GM21447 (cell line): Measurements from ENCODE around the gene ERMARD.
A peak's percentile ranks its signal among the peaks of the same experiment; 100 is the strongest.

Experiments
- ATAC-seq: cut with Tn5 transposase; IDR thresholded peaks from one replicate; pipeline ENCODE4 v1.9.1; 2021; ENCODE audit not compliant: unreplicated experiment

Gene ERMARD

DNA sequence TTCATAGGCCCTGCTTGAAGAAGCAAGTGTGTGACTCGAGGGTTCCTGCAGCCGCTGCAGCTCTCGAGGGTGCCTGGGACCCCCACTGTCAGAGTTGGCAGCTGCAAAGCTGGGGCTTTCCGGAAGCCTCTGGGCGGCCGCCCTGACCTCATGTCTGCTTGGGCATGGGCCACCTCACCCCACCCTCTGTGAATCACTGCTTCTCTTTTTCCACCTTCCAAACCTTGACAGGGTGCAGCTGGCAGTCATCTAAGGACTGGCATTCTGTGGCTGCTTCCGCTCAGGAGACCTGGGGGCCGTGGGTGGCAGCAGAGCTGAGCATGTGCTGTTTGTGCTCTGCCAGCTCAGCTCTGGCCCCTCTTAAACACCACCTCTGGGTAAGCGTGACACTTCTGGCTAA lies 32.0 kb downstream of the ERMARD start:
- ATAC-seq, result no peak

DNA sequence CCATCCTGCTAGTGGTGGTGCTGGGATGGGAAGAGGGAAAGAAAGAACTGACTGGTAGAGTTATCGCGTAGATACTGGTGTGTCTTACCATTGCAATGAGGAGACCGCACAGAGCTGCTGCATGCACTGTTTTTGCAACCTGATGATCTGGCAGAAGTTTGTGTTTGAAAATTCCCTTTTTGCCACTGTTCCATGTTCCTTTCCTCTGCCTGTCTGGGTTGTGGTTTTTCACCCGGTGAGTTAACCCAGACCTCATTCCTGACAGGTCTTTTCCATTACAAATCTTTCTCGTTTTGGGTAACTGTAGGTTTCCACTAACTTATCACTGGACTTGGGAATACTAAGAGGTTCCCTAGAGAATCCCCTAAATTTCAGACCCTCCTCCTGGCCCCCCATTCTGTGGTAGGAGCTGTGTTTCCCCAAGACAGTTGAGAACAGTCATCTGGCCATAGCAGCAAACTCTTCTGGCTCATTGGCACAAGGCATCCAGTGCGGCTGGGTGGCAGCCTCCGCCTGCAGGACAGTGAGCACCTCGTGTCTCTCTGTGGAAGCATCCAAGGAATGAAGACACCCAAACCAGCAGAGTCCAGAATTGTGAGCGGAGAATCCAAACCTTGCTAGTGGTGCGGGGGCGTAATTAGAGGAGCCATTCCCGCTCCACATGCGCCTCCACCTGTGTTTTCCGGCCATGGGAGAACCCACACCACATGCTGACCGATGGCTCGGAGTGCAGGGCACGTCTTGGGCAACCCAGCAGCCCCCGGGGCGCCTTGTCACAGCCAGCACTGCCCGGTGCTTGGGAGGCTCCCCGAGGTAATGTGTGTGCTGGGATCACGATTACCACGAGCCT lies 32.8 kb downstream of the ERMARD start:
- ATAC-seq, result no peak

DNA sequence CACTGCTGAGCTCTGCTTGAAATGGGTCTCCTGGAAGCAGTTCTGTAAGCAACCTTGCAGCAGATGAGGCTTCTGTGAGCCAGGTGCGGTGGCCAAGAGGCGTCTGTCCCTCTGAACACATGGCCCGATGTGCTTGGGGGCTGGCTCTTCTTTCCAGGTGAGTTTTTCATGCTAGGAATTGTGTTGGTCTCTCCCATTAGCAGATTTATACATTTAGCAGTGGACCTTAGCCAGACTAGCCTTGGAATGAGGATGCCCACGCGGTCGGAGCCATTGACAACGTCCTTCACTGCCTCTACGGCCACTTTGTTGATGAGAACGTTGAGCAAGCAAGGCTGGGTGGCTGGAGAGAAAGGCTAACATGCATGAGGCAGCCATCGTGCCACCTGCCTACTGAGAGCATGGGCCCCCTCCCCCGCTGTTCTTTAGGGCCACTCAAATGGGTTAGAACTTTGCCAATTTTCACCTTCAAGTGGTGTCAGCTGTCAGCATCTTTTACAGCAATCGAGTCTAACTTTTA lies 33.5 kb downstream of the ERMARD start:
- no peak for ATAC-seq

DNA sequence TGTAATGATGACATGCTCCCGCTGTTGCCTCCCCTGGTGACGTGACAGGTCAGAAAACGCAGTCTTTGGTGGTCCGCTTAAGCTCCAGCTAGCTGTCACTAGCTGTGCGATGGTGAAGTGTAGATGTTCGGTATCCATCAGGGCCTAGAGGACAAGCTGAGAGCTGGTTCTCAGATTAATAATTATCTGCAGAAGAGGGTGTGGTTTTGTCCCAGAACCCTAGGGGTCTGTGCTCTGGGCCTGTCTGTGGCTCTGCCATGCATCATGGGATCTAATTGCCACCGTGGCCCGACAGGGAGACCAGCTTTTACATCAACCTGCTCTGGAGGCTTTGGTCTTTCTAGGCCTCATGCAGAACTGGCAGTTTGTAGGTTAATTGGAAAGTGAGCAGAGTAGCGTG lies 34.1 kb downstream of the ERMARD start:
- ATAC-seq, result no peak

DNA sequence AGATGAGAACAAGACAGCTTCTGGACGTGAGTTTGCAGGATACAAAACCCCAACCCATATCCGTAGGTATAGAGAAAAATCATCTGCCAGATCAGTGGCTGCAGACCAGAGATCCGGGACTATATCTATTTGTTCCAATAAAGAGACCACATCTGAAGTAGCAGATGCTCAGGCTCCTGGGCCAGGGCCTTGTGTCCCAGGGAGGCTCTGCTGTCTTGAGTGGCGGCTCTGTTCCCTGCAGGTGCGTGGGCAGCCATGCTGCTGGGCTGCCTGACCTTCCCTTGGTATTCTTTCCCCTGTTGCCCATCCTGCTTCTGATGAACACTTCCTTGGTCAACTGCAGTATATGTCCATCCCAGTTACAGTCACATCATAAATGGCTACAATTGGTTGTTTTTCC lies 34.9 kb downstream of the ERMARD start:
- no peak for ATAC-seq

DNA sequence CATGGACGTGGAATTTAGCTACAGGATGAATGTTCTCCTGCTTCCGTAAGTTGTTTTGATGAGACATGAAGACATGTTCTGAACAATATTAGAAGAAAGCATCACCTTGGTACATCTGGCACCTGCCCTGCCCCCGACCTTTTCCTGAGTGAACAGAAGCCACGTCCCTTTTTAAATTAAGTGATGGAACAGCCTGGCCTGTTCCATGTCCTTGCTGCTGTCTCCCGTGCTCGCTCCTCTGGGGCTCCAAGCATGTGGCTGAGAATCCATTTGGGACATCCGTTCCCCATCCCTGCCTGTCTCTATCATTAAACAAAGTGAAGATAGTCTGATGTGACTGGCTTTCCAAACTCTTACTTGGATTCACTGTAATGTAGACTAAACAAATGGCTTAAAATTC lies 36.4 kb downstream of the ERMARD start:
- no peak for ATAC-seq

DNA sequence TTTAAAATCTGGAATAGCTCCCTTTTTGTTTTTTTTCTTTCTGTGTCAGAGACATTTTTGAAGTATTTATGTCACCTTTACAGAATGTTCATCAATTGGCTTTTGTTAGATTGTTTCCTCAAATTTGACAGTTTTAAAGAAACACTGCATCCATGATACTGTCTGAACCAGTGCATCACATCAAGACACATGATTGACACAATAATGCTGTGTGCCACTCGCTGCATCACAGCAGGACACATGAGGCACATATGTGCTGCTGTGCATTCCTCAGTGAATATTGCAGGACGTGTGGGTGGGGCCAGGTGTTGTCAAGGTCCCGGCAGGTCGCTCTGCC lies 37.4 kb downstream of the ERMARD start:
- no peak for ATAC-seq

DNA sequence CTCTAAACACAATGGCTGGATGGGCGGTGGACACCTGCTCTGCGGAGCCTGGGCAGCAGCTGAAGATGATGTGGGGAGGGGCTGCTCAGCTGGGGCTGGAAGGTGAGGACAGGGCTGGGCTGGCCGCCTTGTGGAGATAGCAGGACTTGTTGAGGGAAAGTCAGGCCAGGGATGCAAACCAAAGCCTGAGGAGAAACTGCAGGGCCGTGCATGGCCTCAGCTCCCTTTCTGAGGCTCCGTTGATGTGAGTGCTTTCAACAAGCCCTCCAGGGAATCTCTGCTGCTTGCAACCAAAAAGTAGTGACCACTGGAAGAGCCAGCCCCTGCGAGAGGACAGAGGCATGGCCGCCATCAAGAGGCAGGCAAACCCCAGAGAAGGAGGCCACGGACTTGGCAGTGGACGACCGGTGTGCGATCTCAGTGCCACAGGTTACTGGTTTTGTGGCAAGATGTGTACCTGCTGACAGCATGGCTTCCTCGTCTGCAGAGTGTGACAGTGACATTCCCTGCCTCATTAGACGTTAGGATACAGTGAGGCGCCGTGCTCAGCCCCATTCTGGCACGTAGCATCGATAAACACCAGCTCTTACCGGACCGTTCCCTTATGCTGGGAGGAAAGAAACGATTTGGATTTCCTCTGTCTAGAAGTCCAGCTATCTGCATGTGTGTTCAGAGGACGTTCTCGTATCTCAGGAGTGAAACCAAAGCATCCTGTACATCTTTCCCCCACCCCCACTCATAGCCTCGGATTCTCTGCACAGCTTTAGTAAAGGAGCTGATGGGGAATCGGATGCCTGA lies 37.9 kb downstream of the ERMARD start:
- ATAC-seq, result no peak

DNA sequence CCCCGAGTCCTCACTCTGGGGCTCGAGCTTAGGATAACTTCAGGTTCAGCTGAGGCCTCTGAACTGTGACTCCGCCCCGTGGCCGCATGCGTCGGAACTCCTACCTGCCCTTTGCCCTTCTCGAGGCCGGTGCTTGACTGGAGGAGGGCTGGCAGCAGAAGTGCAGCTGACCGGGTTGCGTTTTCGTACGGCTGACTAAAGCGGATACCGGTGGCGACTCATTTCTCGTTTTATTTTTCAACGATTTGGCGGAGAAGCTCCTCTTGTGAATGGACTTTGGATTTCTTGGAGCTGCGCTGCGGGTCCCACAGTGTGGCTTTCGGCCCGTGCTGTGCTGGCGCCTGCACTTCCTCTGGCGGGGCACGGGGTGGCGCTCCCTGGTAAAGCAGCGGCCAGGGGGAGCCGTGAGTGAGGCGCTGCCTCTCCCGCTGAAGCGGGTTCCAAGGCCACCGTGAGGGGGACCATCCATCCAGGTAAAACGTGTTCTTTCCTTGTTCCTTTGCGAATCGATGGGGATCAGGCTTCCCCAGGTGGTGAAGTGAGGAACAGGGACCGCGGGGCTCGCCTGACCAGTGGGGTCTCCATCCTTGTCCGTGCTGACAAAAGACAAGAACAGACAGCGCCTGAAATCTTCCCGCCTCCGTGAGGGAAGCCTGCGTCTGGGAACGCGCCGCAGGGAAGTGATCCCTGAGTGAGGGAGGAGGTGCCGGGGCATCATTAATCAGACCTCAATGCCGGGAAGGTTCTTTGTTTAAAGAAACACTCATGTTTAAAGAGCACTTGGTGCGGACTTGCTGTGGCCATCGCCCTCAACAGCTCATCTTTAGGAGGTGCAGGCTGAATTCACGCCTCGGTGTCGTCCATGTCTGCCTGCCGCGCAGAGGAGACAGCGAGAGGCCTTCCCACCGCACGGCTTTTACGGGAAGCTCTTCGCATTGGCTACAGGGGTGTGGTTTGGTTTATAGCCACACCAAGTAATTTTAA lies 38.8 kb downstream of the ERMARD start:
- peak; percentile 93 for ATAC-seq

DNA sequence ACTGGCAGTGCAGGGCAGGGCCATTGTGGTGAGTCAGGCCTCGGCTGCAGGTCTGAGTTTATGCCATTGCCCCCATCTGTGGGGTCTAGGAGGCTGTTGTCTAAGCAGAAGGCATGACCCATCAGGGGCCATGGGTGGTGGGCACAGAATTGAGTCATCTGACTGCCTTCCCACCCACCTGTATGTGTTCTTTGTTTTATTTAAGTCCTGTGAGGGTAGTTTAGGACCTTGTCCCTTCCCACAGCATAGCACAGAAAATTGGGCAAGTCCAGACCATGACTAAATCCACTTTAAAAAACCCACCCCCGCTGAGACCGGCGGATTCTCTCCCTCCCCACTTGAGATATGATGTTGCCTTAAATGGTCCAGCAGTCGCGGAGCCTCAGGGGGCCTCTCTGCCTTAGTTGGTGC lies 40.3 kb downstream of the ERMARD start:
- ATAC-seq, result no peak

DNA sequence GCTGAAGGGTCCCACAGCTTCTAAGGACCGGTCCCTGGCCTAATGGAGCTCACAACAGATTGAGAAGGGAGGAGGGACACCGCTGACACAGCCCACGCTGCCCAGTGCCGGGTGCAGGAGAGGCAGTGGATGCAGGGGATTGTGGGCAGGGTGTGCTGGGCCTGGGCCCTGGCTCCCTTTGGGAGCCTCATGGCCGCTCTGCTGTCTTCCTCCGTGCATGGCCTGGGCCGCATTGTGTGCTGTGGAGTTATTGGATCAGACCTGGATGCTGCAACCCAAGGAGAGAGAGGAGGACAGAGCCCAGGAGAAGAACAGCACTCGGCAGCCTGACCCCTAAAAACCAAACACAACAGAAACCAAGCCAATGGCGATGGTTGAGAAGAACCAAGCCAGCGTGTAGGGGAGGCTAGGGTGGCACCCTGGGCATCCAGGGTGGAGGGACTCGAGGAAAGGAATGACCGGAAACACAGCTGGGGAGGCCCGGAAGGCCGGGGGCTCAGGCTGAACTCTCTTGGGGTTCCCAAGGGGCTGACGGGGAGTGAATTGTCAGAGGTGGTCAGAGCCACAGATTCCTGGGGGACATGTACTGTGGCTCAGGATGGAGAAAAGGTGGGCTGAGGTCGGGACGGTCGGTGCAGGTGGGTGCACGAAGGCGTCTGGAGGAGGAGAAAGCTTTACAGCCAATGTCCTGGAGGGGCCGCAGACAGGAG lies 41.0 kb downstream of the ERMARD start:
- ATAC-seq, result no peak

DNA sequence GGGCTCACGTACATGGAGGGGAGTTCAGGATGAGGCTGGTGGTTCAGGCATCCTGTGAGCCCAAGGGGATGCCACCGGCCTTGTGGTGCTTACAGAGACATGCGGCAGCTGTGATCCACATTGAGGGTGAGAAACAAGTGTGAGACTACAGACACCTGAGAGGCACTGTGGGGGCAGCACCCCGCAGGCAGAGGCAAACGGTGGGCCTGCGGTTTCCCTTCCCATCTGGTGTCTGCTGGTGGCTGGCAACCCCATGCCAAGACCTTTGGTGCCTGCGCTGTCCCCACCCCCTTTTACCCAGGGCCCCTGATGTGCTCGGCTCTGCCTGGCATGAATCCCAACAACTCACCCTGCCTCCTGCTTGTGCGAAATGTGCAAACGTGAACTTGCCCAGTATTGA lies 42.0 kb downstream of the ERMARD start:
- ATAC-seq, result no peak

DNA sequence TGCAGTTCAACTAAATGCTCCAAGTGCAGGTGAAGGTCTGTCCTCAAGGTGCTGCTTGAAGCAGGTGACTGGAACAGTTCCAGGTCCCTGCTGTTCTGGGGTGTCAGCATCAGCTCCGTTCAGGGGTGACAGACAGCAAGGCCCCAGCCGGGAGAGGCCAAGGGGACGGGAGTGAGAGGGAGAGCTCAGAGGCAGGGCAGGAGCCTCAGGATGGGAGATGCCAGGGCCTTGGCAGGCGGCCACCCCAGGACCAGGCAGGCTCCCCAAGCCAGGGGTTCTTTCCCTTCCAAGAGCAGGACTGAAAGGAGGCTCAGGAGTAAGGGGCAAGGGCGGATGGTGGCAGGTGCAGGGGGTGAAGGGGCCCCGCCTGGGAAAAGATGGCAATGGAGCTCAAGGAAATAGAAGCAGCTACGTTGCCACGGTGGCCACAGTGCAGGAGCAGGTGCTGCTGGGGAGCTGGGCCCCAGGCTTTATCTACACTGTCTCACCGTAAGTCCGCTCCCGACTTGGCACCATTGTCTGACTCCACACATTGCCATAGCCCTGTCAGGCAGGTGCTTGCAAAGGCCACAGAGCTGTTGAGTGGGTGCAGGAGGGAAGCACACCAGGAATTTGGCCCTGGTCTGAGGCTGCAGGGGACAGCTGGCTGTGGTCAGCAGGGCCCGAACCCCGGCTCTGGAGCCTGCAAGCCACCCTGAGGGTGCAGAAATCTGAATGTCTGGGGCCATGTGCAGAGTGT lies 43.1 kb downstream of the ERMARD start:
- no peak for ATAC-seq

DNA sequence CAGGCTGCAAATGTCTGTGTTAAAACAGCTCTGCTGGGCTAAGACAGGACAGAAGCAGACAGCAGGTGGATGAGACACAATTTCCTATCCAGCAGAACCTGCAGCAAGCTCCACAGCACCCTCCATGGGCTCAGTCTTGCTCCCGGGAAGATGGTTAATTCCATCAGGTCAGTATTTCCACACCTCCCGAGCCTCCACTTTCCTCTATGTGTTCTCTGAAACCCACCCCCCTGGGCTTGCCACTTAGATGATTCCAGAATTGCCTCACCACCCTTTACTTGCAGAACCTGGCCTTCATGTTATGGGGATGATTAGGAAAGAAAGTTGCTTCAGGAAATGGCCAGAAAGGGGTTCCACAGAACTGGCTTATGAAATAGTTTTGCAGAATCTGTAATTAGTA lies 43.8 kb downstream of the ERMARD start:
- no peak for ATAC-seq

DNA sequence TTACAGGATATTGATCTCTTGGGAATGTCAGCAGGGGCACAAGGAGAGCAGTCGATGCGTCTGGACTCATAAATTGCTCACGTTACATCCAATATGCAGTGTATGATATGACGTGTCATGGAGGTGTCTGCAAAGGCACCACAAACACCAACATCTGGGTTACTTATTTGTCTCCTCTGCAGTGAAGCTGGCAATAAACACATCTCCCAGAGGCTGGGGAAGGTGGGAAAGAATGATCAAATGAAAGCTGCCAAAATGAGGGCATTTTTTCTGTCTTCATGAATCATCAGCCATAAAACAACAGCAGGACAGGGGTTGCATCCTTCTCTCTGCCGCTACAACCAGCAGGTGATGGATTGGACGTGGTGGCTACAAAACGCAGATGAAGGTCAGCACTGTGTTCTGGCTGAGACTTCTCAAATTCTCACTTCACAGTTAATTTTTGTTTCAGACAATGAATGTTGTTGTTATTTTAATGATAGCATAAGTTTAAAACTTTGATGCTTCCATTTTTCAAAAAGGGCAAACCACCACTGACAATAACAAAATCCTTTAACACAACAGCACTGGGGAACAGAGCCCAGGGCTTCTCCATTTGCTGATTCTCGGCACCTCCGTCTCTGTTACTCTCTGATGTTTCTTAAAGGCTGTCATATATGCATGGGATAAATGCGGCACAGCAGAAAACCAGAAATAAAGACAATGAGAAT lies 47.5 kb downstream of the ERMARD start:
- no peak for ATAC-seq

DNA sequence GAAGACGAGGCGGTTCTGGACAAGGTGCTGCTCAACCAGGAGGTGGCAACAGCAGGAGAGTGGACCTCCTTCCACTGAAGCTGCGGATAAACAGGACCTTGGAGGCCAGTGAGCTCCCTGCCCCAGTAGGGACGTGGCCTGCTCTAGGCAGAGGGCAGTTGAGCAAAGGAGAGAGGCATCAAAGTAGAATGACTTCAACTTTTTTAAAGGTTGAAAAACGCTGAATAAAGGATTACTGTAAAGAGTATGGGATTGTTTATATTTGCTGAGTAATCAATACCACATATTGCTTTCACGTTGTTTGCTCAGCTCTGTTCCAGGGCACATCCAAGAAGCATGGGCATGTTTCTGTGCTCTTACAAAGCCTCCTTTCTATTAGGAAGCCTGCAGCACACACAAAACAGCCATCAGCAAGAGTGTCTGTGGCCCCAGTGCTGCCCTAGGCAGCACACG lies 48.1 kb downstream of the ERMARD start:
- ATAC-seq, result no peak

DNA sequence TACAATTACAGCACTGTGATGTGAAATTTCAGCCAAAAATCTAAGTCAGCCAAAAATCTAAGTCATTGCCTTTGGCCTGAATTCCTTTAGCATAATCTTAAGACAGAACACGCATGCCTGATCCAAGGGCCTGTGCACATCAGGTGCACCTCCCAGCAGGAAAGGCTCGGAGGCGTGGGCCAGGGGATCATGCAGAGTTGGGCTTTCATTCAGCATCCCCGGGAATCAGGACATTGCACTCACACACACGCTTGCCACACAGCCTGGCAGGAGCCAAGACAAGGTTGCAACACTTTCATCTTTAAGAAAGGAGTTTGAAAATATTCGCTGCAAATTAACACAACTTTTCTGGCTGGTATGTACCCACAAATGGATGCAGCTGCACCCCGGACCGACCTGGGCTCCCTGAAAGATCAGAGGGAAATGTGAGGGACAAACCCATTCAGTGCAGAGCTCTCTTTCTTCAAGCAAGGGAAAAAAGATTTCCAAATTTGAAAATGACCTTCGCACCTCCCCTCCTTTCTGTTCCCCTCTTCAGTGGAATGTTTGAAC lies 48.8 kb downstream of the ERMARD start:
- no peak for ATAC-seq

DNA sequence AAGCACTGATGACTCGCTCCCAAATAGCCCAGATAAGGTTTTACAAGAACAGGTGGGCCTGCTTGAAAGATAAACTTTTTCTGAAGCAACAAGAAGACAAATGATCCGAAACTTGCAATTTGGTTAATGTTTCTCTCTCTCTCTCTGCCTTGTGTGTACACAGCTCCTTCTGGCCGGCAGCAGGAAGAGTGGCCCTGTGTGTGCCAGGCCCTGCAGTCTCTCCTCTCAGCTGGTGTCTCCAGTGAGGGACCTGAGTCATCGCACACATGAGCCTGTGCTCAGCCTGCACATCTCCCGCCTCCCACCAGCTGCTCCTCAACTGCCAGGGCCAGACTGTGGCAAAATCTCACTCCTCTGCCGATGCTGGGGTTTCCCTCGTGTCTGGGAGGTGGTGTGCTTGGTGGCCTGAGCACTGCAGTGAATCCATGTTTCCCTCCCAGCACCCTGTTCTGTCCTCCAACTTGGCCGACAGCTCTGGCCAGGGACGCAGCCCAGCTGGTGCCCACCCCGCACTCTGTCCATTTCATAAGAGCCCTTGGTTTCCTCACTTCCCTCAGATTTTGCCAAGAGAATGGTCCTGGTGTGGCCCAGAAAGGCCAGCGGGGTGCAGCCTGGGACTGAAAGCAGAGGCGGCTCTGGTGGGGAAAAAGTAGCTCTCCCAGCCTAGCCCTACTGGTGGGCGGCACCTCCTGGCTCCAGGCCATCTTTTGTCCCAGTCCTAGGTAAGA lies 49.4 kb downstream of the ERMARD start:
- no peak for ATAC-seq
